Astrocyte of the hippocampus (primary cell): ENCODE data around the gene PPP4R4.
A peak's percentile ranks its signal among the peaks of the same experiment; 100 is the strongest.

ENCODE experiments used
- DNase-seq: peaks from one replicate; pipeline ENCODE4 v3.0.0; 2011; ENCODE audit warnings: low read depth, low spot score

Gene PPP4R4, protein sequence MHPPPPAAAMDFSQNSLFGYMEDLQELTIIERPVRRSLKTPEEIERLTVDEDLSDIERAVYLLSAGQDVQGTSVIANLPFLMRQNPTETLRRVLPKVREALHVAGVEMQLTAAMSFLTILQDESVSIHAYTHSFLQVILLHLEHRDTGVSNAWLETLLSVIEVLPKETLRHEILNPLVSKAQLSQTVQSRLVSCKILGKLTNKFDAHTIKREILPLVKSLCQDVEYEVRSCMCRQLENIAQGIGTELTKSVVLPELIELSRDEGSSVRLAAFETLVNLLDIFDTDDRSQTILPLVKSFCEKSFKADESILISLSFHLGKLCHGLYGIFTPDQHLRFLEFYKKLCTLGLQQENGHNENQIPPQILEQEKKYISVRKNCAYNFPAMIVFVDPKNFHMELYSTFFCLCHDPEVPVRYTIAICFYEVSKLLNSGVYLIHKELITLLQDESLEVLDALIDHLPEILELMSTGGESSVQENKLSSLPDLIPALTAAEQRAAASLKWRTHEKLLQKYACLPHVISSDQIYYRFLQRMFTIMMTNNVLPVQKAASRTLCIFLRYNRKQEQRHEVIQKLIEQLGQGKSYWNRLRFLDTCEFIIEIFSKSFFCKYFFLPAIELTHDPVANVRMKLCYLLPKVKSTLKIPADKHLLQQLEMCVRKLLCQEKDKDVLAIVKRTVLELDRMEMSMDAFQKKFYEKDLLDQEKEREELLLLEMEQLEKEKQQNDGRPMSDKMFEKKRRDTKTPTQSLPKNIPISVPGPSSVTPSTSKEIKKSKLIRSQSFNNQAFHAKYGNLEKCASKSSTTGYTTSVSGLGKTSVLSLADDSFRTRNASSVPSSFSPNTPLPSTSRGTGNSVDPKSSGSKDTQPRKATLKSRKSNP

DNA sequence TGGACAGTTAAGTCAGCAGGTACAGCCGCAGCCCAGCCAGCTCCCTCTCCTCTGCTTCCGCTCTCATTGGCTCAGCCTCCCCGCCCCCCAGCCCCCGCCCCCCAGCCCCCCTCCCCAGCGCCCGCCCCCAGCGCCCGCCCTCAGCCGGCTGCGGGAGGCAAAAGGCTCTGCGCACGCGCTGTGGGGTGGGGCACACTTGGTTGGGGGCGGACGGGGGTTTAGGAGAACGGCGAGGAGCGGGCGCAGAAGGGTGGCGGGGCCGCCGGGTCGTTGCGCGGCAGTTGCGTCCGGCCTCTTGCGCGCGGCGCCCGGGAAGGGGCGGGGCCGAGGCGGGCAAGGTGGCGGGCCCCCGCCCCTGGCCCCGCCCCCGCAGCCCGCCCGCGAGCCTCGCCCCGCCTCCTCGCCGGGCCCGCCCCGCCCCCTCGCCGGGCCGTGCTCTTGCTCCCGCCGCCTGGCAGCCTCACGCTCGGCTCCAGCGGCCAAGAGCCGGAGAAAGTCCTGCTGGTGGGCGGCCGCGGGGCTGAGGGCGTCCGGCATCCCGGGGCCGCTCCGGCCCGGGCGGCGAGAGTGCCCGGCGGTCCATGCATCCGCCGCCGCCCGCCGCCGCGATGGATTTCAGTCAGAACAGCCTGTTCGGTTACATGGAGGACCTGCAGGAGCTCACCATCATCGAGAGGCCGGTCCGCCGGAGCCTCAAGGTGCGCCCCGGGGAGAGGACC lies at the start of gene PPP4R4:
PPP4R4 (plus strand) TSS at position 438 of the 719 bp plus-strand sequence; CDS start at position 582, 144 bp downstream.
- DNase-seq, result peak; percentile 90

- DNase-seq, result no peak
These were observed 49.3 kb upstream of the PPP4R4 start for GRCh38 chr14:94124582-94125377.

GRCh38 chr14:94125659-94126418 lies 48.3 kb upstream of the PPP4R4 start:
- no peak for DNase-seq

DNA sequence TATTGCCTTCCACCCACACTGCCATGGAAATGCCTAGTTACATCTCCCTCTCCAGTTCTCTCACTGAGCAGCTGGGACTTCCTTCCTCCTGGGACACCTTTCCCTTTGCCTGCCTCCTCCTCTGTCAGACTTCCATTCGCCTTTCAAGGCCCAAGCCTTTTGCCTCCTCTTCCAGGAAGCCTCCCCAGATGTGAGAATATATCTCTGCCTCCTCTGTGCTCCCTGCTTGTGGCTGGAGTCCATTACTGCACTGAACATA lies 47.8 kb upstream of the PPP4R4 start:
- no peak for DNase-seq

- DNase-seq, result no peak
These were observed 47.3 kb upstream of the PPP4R4 start for GRCh38 chr14:94126800-94127199.

DNA sequence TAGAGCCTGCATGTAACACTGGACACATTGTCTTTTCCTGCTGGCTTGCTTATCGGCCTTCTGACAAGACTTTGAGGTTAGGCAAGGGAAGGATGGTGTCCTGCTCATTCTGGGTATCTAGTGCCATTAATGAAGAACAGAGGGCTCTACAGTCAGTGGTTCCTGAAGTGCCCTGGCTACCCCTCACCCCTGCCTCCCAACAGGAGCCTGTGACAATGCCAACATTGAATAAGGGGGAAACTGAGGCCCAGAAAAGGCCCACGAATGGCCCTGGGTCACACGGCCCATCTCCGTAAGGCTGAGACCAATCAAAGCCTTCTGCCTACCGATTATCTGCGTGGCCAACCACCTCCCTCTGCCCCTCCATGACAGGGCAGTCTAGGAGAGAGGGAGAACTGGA lies 46.8 kb upstream of the PPP4R4 start:
- DNase-seq, result no peak

DNA sequence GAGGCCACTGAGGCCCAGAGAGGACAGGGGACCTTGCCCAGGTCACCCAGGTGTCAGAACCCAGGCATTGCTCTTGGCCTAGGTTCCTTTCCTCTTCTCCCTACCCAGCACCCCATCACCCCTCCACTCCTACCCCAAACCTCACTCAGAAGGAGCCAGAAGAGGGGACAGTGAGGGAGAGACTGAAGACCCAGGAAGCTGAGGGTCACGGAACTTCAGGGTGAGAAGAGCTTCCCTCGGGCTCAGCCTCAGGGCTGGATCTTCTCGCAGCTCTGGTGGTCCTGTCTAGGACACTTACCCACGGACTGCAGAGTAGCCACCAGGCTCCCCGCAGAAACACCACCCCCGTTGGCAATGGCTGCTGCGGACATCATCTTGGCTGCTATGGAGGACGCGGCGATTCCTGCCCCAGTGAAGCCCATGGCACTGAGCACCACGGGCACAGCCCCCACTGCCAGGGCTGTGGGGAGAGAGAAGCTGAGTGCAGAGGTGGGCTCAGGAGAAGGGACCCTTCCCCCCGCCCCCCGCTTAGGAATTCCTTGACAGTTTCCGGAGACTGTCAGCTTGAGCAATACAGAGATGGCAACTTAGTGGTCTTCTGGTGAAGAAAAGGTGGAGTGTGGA lies 45.8 kb upstream of the PPP4R4 start:
- no peak for DNase-seq

DNA sequence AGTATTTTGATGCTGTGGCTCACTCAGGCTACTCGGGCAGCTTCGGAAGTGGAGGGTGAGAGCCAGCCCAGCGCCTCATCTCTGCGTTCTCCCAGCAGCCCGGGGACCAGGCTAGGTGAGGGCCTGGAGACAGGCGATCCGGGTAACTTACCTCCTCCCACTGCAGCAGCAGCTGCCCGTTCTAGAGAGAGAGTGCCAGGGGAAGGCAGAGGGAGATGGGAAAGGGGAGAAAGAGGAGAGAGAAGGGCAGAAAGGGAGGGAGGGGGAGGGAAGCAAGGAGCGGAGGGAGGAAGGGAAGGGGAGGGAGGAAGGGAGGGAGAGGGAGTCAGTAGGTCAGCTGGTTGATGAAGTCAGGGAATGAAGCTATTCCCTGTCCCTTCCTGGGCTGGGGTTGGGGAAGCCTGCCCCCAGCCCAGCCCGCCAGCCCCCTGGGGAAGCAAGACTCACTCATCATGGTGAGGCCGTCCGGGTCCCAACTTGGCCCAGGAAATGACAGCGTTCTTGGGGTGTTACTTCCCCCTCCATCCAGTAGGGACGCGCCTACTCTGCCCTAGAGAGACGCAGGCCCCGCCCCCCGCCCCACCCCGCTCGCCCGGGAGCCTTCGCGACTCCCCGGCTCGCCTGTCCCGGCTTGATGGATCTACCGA lies 44.9 kb upstream of the PPP4R4 start, which contains the start of gene IFI27L2:
IFI27L2 (minus strand) TSS at position 494 of the 647 bp plus-strand sequence; CDS start at position 454, 40 bp downstream.
- peak; percentile 92 for DNase-seq

DNA sequence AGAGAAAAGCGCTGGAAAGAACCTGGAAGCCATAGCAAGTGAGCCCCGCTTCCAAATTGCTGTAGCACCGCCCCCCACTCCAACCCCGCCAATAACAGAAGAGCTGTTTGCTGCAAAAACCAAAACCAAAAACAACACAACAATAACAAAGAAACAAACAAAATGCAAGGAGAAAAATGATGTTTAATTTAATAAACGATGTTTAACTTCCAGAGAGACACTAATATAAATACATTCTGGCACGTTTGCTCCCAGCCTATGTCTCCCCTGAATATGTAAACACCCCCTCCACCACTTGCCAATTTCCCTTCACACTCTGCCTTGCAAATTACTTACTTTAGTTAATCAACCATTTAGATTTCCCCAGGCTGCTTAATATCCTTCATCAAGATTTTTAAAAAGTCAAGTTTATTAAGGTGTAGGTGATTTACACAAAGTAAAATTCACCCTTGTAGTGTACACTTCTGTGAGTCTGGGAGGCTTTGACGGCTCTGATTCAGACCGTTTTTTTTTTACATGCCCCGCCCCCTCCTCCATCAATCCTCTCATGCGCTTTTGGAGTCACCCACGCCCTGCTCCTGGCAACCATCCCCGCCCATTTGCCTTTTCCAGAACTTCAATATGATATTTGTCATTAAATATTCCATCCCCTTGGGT lies 44.2 kb upstream of the PPP4R4 start:
- DNase-seq, result peak; percentile 66

DNA sequence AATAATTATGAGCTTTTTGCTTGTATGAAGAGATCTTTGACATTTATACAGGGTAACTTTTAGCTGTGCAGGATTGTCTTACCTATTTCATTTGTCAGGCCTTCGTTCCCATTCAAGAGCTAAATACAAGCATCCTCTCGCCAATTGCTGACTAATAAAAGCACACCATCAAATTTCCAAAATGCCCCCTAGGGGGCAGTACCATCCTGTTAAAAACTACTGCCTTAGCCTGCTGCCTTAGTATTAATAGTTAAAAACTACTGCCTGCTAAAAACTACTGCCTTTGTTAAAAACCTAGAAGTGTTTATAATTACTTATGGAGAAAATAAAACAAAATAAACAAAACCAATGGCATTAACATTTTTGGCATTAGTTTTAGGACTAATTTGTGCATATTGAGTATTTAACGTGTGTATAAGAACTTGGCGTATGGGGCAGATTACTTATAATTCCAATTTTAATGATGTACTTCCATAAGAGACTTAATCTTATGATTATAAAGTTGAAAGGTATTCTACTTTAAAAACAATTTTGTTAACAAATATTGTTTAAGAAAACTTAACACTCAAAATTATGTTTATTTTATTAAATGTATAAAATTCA lies 41.7 kb upstream of the PPP4R4 start:
- DNase-seq, result peak; percentile 83

DNA sequence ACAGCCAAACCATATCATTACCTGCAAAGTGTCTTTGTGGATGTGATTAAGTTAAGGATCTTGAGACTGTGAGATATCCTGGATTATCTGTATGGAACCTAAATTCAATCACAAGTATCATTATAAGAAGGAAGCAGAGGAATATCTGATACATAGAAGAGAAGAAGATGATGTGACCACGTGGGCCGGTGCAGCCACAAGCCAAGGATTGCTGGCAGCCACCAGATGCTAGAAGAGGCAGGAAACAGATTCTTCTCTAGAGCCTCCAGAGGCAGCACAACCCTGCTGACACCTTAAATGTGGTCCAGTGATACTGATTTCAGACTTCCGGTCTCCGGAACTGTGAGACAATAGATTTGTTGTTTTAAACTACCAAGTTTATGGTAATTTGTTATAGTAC lies 38.6 kb upstream of the PPP4R4 start:
- DNase-seq, result no peak

DNA sequence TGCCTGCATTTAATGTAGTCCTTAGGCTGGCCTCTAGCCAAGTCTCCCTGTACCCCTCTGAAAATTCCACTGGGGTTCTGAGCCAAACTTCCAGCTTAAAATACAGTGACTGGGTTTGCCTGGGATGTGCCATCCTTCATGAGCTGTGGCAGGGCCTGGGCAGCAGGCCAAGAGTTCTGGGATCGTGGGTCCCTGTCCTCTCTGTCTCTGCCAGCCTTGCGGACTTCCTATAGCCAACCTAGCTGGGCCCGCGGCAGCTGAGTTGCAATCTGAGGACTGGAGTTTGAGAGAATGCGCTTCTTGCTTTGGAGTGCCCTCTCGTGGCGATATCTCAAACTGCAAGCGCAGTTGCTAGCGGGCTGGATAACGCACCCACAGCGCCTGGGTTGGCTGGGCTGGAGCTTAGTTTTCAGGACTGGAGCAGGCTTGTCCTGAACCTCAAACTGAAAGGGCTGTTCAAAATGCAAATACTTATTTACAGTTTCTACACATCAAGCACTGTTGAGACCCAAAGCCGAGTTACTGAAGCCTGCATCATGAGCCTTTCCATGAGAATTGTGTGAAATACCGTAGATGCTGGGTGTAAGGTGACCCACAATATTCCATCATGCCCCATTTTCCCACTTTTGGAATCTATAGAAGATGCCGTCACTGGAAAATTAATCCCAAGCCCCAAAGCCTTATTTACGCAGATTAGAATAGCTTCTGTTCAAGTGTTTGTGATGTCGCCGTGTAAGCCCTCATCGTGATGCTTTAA lies 37.4 kb upstream of the PPP4R4 start:
- peak; percentile 93 for DNase-seq

- DNase-seq, result no peak
These were observed 35.9 kb upstream of the PPP4R4 start for GRCh38 chr14:94138251-94138650.

DNA sequence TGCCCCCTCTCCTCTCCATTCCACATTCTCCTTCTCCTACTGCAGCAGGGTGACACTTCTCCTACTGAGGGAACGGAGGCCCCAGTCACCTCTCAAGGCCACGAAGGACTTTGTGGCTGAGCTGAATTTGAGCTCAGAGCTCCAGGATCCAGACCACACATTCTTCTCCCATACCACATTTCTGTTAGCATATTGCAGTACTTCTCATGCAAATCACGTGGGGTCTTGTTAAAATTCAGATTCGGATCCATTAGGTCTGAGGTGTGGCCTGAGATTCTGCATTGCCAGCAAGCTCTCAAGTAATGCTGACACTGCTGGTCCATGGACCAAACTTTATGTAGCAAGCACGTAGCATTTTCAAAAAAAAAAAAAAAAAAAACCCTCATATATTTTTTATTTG lies 35.1 kb upstream of the PPP4R4 start:
- DNase-seq, result peak; percentile 59

- no peak for DNase-seq
These were observed 34.7 kb upstream of the PPP4R4 start for GRCh38 chr14:94139421-94139820.

DNA sequence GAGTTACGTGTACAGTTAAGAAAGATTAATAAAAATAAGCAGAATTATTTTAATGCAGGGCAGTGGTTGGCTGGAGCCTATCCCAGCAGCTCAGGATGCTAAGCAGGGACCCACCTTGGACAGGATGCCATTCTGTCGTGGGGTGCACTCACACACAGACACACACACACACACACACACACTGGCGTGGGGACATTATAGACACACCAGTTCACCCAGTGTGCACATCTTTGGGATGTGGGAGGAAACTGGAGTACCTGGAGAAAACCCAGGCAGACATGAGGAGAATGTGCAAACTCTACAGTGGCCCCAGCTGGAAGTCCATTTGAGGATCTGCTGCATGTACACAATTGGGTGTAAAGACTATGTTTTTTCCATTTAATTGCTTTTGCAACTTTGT lies 31.9 kb upstream of the PPP4R4 start:
- DNase-seq, result no peak

- no peak for DNase-seq
These were observed 31.3 kb upstream of the PPP4R4 start for GRCh38 chr14:94142836-94143235.

DNA sequence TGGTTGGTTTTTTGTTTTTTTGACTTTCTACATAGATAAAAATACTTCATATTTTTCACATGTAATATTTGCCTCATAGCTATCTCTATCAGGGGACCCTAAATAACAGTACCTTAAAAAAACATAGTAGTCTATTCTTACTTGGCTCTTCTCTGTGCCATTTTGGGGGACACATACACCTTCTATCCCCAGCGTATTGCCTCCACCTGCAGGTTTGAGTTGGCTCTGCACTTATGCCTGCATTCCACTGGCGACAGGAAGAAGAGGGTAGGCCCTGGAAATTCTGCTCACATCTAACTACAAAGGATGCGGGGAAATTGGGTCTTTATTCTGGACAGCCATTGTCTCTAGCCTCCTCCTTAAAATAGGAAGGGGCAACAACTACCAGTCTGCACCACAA lies 30.9 kb upstream of the PPP4R4 start:
- DNase-seq, result no peak
